H9 (cell line): ENCODE measurements around the gene SPCS2. TPM values are rescaled to one million over a fixed set of nuclear protein-coding genes. Genes with fewer than 3 reads are reported as not detected.

Experiments used
- DNase-seq: peaks from one replicate; pipeline ENCODE4 v3.0.0-alpha.2; 2017
- H2AFZ ChIP-seq: one replicate; pipeline ENCODE4 v1.6.1; 2013; ENCODE audit warnings: mild to moderate bottlenecking, low read length, control low read depth, moderate library complexity
- H2AK5ac ChIP-seq: 2 replicates; pipeline ENCODE4 v1.6.1; 2013; ENCODE audit warnings: low read length, control low read depth, mixed read lengths; ENCODE audit not compliant: insufficient read length
- H2BK120ac ChIP-seq: one replicate; pipeline ENCODE4 v1.6.1; 2013; ENCODE audit warnings: low read depth, mild to moderate bottlenecking, low read length, control low read depth, inconsistent platforms; ENCODE audit not compliant: poor library complexity, severe bottlenecking
- H2BK12ac ChIP-seq: 2 replicates; pipeline ENCODE4 v1.6.1; 2013; ENCODE audit warnings: low read length, control low read depth, mixed read lengths, low read depth; ENCODE audit not compliant: insufficient read length
- H2BK15ac ChIP-seq: 2 replicates; pipeline ENCODE4 v1.6.1; 2013; ENCODE audit warnings: low read depth, low read length, control low read depth
- H2BK20ac ChIP-seq: one replicate; pipeline ENCODE4 v1.6.1; 2013; ENCODE audit warnings: low read depth, mild to moderate bottlenecking, low read length, control low read depth, inconsistent platforms; ENCODE audit not compliant: poor library complexity, severe bottlenecking
- H2BK5ac ChIP-seq: 2 replicates; pipeline ENCODE4 v1.6.1; 2013; ENCODE audit warnings: low read length, control low read depth, mixed read lengths; ENCODE audit not compliant: insufficient read length
- H3K14ac ChIP-seq: 2 replicates; pipeline ENCODE4 v1.6.1; 2013; ENCODE audit warnings: low read length, control low read depth; ENCODE audit not compliant: insufficient read depth
- H3K18ac ChIP-seq: 2 replicates; pipeline ENCODE4 v1.6.1; 2013; ENCODE audit warnings: low read depth, mild to moderate bottlenecking, mixed read lengths, low read length, control low read depth; ENCODE audit not compliant: insufficient read length
- H3K23ac ChIP-seq: 2 replicates; pipeline ENCODE4 v1.6.1; 2013; ENCODE audit warnings: low read length, control low read depth, mixed read lengths, low read depth; ENCODE audit not compliant: insufficient read length
- H3K23me2 ChIP-seq: 2 replicates; pipeline ENCODE4 v1.6.1; 2013; ENCODE audit warnings: low read depth, mild to moderate bottlenecking, mixed read lengths, low read length, control low read depth; ENCODE audit not compliant: insufficient read length, poor library complexity, severe bottlenecking
- H3K27ac ChIP-seq: 2 replicates; pipeline ENCODE4 v1.5.1; 2013; ENCODE audit warnings: low read length, control low read depth, mixed read lengths, low read depth; ENCODE audit not compliant: insufficient read length
- H3K27me3 ChIP-seq: 2 replicates; pipeline ENCODE4 v1.6.1; 2013; ENCODE audit warnings: low read length, control low read depth, inconsistent platforms; ENCODE audit not compliant: insufficient read depth
- H3K4ac ChIP-seq: 2 replicates; pipeline ENCODE4 v1.6.1; 2013; ENCODE audit warnings: low read depth, mild to moderate bottlenecking, control low read depth, inconsistent platforms, low read length, moderate library complexity
- H3K4me1 ChIP-seq: 2 replicates; pipeline ENCODE4 v1.6.1; 2013; ENCODE audit warnings: low read length, control low read depth, inconsistent platforms; ENCODE audit not compliant: insufficient read depth
- H3K4me2 ChIP-seq: 2 replicates; pipeline ENCODE4 v1.6.1; 2013; ENCODE audit warnings: low read length, control low read depth, mixed read lengths; ENCODE audit not compliant: insufficient read length, insufficient read depth
- H3K56ac ChIP-seq: 2 replicates; pipeline ENCODE4 v1.6.1; 2013; ENCODE audit warnings: low read depth, mild to moderate bottlenecking, mixed read lengths, low read length, control low read depth; ENCODE audit not compliant: insufficient read length
- H3K79me1 ChIP-seq: 2 replicates; pipeline ENCODE4 v1.6.1; 2013; ENCODE audit warnings: low read depth, mild to moderate bottlenecking, moderate library complexity, low read length, control low read depth, inconsistent platforms; ENCODE audit not compliant: insufficient read depth, poor library complexity, severe bottlenecking
- H3K79me2 ChIP-seq: 2 replicates; pipeline ENCODE4 v1.6.1; 2013; ENCODE audit warnings: low read length, control low read depth, inconsistent platforms; ENCODE audit not compliant: insufficient read depth
- H3K9ac ChIP-seq: 2 replicates; pipeline ENCODE4 v1.6.1; 2013; ENCODE audit warnings: low read length, control low read depth, mixed read lengths; ENCODE audit not compliant: insufficient read length; ENCODE audit errors: extremely low read depth
- H3K9me3 ChIP-seq: one replicate; pipeline ENCODE4 v1.6.1; 2013; ENCODE audit warnings: low read depth, low read length, inconsistent platforms; ENCODE audit not compliant: control insufficient read depth
- H3T11ph ChIP-seq: one replicate; pipeline ENCODE4 v1.6.1; 2013; ENCODE audit warnings: mild to moderate bottlenecking, low read length, control low read depth, inconsistent platforms
- H4K20me1 ChIP-seq: one replicate; pipeline ENCODE4 v1.6.1; 2013; ENCODE audit not compliant: control insufficient read depth, insufficient read length, insufficient read depth
- H4K5ac ChIP-seq: 2 replicates; pipeline ENCODE4 v1.6.1; 2013; ENCODE audit warnings: low read depth, mild to moderate bottlenecking, mixed read lengths, low read length, control low read depth; ENCODE audit not compliant: insufficient read length
- H4K8ac ChIP-seq: replicated peaks from 2 replicates; pipeline ENCODE4 v1.6.1; 2013; ENCODE audit warnings: low read length, control low read depth, mixed read lengths, low read depth; ENCODE audit not compliant: insufficient read length
- H4K91ac ChIP-seq: 2 replicates; pipeline ENCODE4 v1.6.1; 2013; ENCODE audit warnings: low read depth, mild to moderate bottlenecking, moderate library complexity, mixed read lengths, low read length, control low read depth; ENCODE audit not compliant: insufficient read length
- H3K27ac Mint-ChIP-seq, 3 experiments: 2 replicates in 2 of 3; 3 replicates in 1 of 3; pipeline ENCODE4 v1.8.0; 2020 to 2021; ENCODE audit warnings: mixed read lengths in 3 of 3, mild to moderate bottlenecking in 1 of 3, moderate library complexity in 1 of 3
- H3K27me3 Mint-ChIP-seq: 2 replicates; pipeline ENCODE4 v1.8.0; 2021; ENCODE audit warnings: low read depth, mild to moderate bottlenecking, moderate library complexity, mixed read lengths
- H3K36me3 Mint-ChIP-seq, 3 experiments: 2 replicates in 2 of 3; 3 replicates in 1 of 3; pipeline ENCODE4 v1.8.0; 2020 to 2021; ENCODE audit warnings: low read depth in 3 of 3, mixed read lengths in 3 of 3; ENCODE audit not compliant: insufficient read depth in 1 of 3
- H3K4me1 Mint-ChIP-seq, 2 experiments: 2 replicates each; pipeline ENCODE4 v1.8.0; 2020; ENCODE audit warnings: mixed read lengths in 2 of 2
- H3K4me3 Mint-ChIP-seq, 2 experiments: 2 replicates in 1 of 2; 3 replicates in 1 of 2; pipeline ENCODE4 v1.8.0; 2020 to 2021; ENCODE audit warnings: mild to moderate bottlenecking in 2 of 2, mixed read lengths in 2 of 2, moderate library complexity in 1 of 2
- H3K9me3 Mint-ChIP-seq, 2 experiments: 2 replicates in 1 of 2; 3 replicates in 1 of 2; pipeline ENCODE4 v1.8.0; 2020; ENCODE audit warnings: mild to moderate bottlenecking in 2 of 2, mixed read lengths in 2 of 2, moderate library complexity in 1 of 2
- total RNA-seq: library from RNA; stranded (reverse); gene quantifications from 2 replicates; pipeline ENCODE4 v1.2.1, GENCODE V29; 2021
- TF ChIP-seq, protein P1 (sequence below): fragments of 200-600 bp; sonication (generic); conservative IDR thresholded peaks from 3 replicates; pipeline ENCODE4 v1.8.0; 2021; ENCODE audit warnings: antibody characterized with exemption, mild to moderate bottlenecking

SPCS2 gene
- total RNA-seq, 1 experiment from 2014 or later: 144 TPM

GRCh38 chr11:75028321-75028720, 79.3 kb downstream of the SPCS2 start:
- H3K27me3 ChIP-seq: no peaks in the 10 kb centered on the region
- no peak overlapping the region for H3K18ac ChIP-seq
- H3K4me2 ChIP-seq: no peak overlapping the region
- Mint-ChIP-seq H3K9me3 (no peaks in the 10 kb centered on the region), H3K27me3 (no peaks in the 10 kb centered on the region), H3K4me3 (no peak overlapping the region), H3K36me3 (no peaks in the 10 kb centered on the region), H3K4me1 (no peaks in the 10 kb centered on the region), H3K27ac (no peak overlapping the region)
- no peak overlapping the region for H4K5ac ChIP-seq
- no peak overlapping the region for H3K27ac ChIP-seq
- H3K79me1 ChIP-seq: no peaks in the 10 kb centered on the region
- H2BK5ac ChIP-seq: no peak overlapping the region
- no peak overlapping the region for H2BK12ac ChIP-seq
- H4K20me1 ChIP-seq: no peaks in the 10 kb centered on the region
- no peak overlapping the region for H2BK15ac ChIP-seq
- H2AK5ac ChIP-seq: no peak overlapping the region
- TF ChIP-seq, protein P1, sequence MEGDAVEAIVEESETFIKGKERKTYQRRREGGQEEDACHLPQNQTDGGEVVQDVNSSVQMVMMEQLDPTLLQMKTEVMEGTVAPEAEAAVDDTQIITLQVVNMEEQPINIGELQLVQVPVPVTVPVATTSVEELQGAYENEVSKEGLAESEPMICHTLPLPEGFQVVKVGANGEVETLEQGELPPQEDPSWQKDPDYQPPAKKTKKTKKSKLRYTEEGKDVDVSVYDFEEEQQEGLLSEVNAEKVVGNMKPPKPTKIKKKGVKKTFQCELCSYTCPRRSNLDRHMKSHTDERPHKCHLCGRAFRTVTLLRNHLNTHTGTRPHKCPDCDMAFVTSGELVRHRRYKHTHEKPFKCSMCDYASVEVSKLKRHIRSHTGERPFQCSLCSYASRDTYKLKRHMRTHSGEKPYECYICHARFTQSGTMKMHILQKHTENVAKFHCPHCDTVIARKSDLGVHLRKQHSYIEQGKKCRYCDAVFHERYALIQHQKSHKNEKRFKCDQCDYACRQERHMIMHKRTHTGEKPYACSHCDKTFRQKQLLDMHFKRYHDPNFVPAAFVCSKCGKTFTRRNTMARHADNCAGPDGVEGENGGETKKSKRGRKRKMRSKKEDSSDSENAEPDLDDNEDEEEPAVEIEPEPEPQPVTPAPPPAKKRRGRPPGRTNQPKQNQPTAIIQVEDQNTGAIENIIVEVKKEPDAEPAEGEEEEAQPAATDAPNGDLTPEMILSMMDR: no peak
- H2BK20ac ChIP-seq: no peak overlapping the region
- H3K4me1 ChIP-seq: no peaks in the 10 kb centered on the region
- H3K23ac ChIP-seq: no peak overlapping the region
- no peak overlapping the region for H2BK120ac ChIP-seq
- DNase-seq: peak; percentile 3
- no peak overlapping the region for H3K14ac ChIP-seq
- no peaks in the 10 kb centered on the region for H3K79me2 ChIP-seq
- H3K4ac ChIP-seq: no peak overlapping the region
- no peak overlapping the region for H3T11ph ChIP-seq
- no peak overlapping the region for H4K8ac ChIP-seq
- H2AFZ ChIP-seq: no peak overlapping the region
- H3K9ac ChIP-seq: no peak overlapping the region
- H3K9me3 ChIP-seq: no peaks in the 10 kb centered on the region
- H4K91ac ChIP-seq: no peak overlapping the region
- no peaks in the 10 kb centered on the region for H3K23me2 ChIP-seq
- no peak overlapping the region for H3K56ac ChIP-seq

Other genes with a start within 250 kb of the SPCS2 start
- gene CHRDL2, start 217.8 kb upstream of the SPCS2 start, total RNA-seq: 0.33 and 0.39 TPM in 2 replicates
- 13.0 TPM in 2 replicates for gene RNF169, start 200.4 kb upstream of the SPCS2 start, total RNA-seq
- gene XRRA1, start 175 bp upstream of the SPCS2 start, total RNA-seq: 4.2 and 4.5 TPM in 2 replicates
- 15.9 and 16.2 TPM in 2 replicates for gene NEU3, start 39.7 kb downstream of the SPCS2 start, total RNA-seq
- not detected in 2 replicates for gene OR2AT4, start 147.6 kb downstream of the SPCS2 start, total RNA-seq
- not detected in 2 replicates for gene SLCO2B1, start 201.8 kb downstream of the SPCS2 start, total RNA-seq